Liver (tissue), 9 donors: Measurements from ENCODE around the gene EPC2. TPM values are rescaled to one million over a fixed set of nuclear protein-coding genes. Genes with fewer than 3 reads are reported as not detected.
"Not testable (repeated sequence)": the region's sequence is repeated elsewhere in the genome, so short reads cannot be mapped to it uniquely, and the experiment has no call there.

ENCODE experiments used
- DNase-seq: peaks from one replicate; pipeline ENCODE4 v3.0.0-alpha.2; 2017; ENCODE audit warnings: low spot score
- H3K27ac ChIP-seq, 2 donors: one replicate each; pipeline ENCODE4 v1.7.0; 2013; ENCODE audit warnings: inconsistent platforms in 2 of 2, low read length in 2 of 2, control low read depth in 1 of 2, low read depth in 1 of 2, mild to moderate bottlenecking in 1 of 2
- H3K27me3 ChIP-seq, 4 donors: one replicate each; pipeline versions ENCODE4 v1.6.1 to v1.7.0; 2013; ENCODE audit warnings: low read length in 3 of 4, inconsistent platforms in 1 of 4, mild to moderate bottlenecking in 1 of 4, moderate library complexity in 1 of 4; ENCODE audit not compliant: control insufficient read depth in 4 of 4, insufficient read depth in 4 of 4
- H3K36me3 ChIP-seq, 4 donors: one replicate each; pipeline versions ENCODE4 v1.6.1 to v1.7.0; 2013; ENCODE audit warnings: low read length in 3 of 4, mild to moderate bottlenecking in 3 of 4, low read depth in 1 of 4, moderate library complexity in 1 of 4; ENCODE audit not compliant: control insufficient read depth in 4 of 4, insufficient read depth in 3 of 4
- H3K4me1 ChIP-seq, 4 donors: one replicate each; pipeline versions ENCODE4 v1.6.1 to v1.7.0; 2013; ENCODE audit warnings: low read length in 3 of 4, mild to moderate bottlenecking in 3 of 4, moderate library complexity in 1 of 4; ENCODE audit not compliant: control insufficient read depth in 4 of 4, insufficient read depth in 4 of 4
- H3K4me3 ChIP-seq, 3 donors: one replicate each; pipeline versions ENCODE4 v1.6.1 to v1.7.0; 2013; ENCODE audit warnings: low read length in 3 of 3, control low read depth in 1 of 3, low read depth in 1 of 3, mild to moderate bottlenecking in 1 of 3
- H3K9ac ChIP-seq, 2 donors: one replicate each; pipeline ENCODE4 v1.7.0; 2013; ENCODE audit warnings: low read length in 2 of 2, mild to moderate bottlenecking in 2 of 2, moderate library complexity in 2 of 2, control low read depth in 1 of 2, low read depth in 1 of 2
- H3K9me3 ChIP-seq, 4 donors: one replicate each; pipeline versions ENCODE4 v1.6.1 to v1.7.0; 2013; ENCODE audit warnings: low read length in 3 of 4; ENCODE audit not compliant: control insufficient read depth in 4 of 4
- EGR1 ChIP-seq, 2 donors: IDR thresholded peaks; 2 replicates each; pipeline ENCODE4 v1.6.1; 2016 to 2018; ENCODE audit warnings: antibody characterized with exemption in 2 of 2, low read depth in 2 of 2
- FOXA2 ChIP-seq: IDR thresholded peaks from 2 replicates; pipeline ENCODE4 v1.6.1; 2016; ENCODE audit warnings: antibody characterized with exemption
- GABPA ChIP-seq, 2 donors: IDR thresholded peaks in 1 of 2; conservative IDR thresholded peaks in 1 of 2; 2 replicates each; pipeline ENCODE4 v1.6.1; 2016; ENCODE audit warnings: antibody characterized with exemption in 2 of 2, mild to moderate bottlenecking in 1 of 2, moderate library complexity in 1 of 2
- HNF4A ChIP-seq, 2 donors: conservative IDR thresholded peaks; 2 replicates each; pipeline ENCODE4 v1.6.1; 2016; ENCODE audit warnings: antibody characterized with exemption in 2 of 2, mild to moderate bottlenecking in 2 of 2
- JUND ChIP-seq, 2 donors: IDR thresholded peaks; 2 replicates each; pipeline ENCODE4 v1.6.1; 2016; ENCODE audit warnings: antibody characterized with exemption in 2 of 2
- NR2F2 ChIP-seq: IDR thresholded peaks from 2 replicates; pipeline ENCODE4 v1.6.1; 2016; ENCODE audit warnings: antibody characterized with exemption
- RAD21 ChIP-seq, 2 donors: IDR thresholded peaks; 2 replicates each; pipeline ENCODE4 v1.6.1; 2016; ENCODE audit warnings: antibody characterized with exemption in 2 of 2, mild to moderate bottlenecking in 2 of 2
- REST ChIP-seq: IDR thresholded peaks from 2 replicates; pipeline ENCODE4 v1.6.1; 2016; ENCODE audit warnings: antibody characterized with exemption, mild to moderate bottlenecking
- RXRA ChIP-seq, 2 donors: IDR thresholded peaks; 2 replicates each; pipeline ENCODE4 v1.6.1; 2017 to 2018; ENCODE audit warnings: antibody characterized with exemption in 2 of 2, mild to moderate bottlenecking in 1 of 2
- YY1 ChIP-seq: IDR thresholded peaks from 2 replicates; pipeline ENCODE4 v1.6.1; 2016; ENCODE audit warnings: antibody characterized with exemption, mild to moderate bottlenecking
- ZBTB33 ChIP-seq: IDR thresholded peaks from 2 replicates; pipeline ENCODE4 v1.6.1; 2016; ENCODE audit warnings: antibody characterized with exemption
- WGBS: extraction: QIAGEN DNeasy Blood & Tissue Kit; methylation state at CpG from one replicate; pipeline ENCODE4 v1.1.7; 2013; 5-methylcytosine and 5-hydroxymethylcytosine counted together
- polyA plus RNA-seq, 2 donors: library from polyadenylated mRNA; stranded (reverse) in 1 of 2; unstranded in 1 of 2; fragments of 200-250 nt in 1 of 2; fragments of >200 nt in 1 of 2; fragmentation: Nextera tagmentation in 1 of 2; extraction: Ambion mirVana in 1 of 2; gene quantifications; one replicate each; pipeline versions ENCODE4 v1.2.1 to v1.2.3, GENCODE V29; 2013 to 2015
- total RNA-seq, 2 donors: library from RNA; depleted of rRNA; stranded (reverse); fragments of >200 nt; gene quantifications; one replicate each; pipeline ENCODE4 v1.2.3, GENCODE V29; 2014
- TF ChIP-seq, protein P1 (sequence below): IDR thresholded peaks from 2 replicates; pipeline ENCODE4 v1.6.1; 2016; ENCODE audit warnings: antibody characterized with exemption
- donor health status: healthy.
- donor health status: healthy.
- donor health status: healthy.
- donor health status: healthy.
- donor health status: healthy.

Gene EPC2
- total and polyA plus RNA-seq, 4 donors: 2.8 to 17.7 (median 9.6) TPM

GRCh38 chr2:148656516-148656915 lies 12.0 kb downstream of the EPC2 start (continued):
- no peak for TF ChIP-seq REST
- TF ChIP-seq FOXA2: no peak
- TF ChIP-seq, protein P1, sequence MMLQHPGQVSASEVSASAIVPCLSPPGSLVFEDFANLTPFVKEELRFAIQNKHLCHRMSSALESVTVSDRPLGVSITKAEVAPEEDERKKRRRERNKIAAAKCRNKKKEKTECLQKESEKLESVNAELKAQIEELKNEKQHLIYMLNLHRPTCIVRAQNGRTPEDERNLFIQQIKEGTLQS: no peak

DNA sequence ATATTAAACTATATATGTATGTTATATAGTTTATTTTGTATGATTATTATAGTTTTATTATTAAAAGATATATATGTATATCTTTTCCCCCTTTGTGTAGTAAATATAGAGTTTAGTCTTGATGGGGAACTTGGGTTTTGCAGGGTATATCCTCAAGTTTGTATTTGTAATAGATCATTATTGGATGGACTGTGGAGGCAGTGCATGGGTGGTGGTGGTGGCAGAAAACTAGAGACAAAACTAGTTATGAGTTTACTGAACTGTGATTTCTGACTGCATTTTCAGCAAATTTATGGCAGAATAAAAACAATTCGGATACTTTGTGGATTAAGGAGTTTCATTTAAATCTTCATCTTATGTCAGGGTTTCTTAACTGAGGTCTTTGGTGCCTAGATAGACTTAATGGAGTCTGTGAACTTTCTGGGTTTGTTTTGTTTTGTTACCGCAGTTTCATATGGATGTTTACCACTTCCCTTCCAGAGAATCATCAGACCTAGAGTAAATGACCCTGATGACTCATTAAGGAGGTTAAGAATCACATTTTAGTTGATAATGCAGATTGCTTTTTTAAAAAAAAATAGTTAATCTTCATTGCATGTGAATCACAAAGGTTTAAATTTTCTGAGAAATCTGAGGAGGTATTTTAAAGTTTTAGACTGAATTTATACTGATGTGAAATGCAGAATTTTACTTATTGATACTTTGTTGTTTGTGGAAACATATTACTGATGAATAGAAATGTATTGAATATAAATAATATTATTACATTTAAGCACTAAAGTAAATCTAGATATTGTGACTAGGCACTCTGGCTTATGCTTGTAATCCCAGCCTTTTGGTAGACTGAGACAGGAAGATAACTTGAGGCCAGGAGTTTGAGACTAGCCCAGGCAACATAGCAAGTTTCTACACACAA lies 14.5 kb downstream of the EPC2 start:
- Histone ChIP-seq H3K4me1 (peaks cover 0 to 5% (median 3%) of the 10 kb centered on the region in 4 donors), H3K36me3 (no peaks in the 10 kb centered on the region)

GRCh38 chr2:148660999-148661398 lies 16.4 kb downstream of the EPC2 start:
- H3K4me1 ChIP-seq: peaks cover 0 to 5% (median 3%) of the 10 kb centered on the region in 4 donors
- no peaks in the 10 kb centered on the region for H3K9me3 ChIP-seq
- no peak overlapping the region for H3K9ac ChIP-seq
- no peak for DNase-seq
- H3K36me3 ChIP-seq: no peaks in the 10 kb centered on the region
- H3K27me3 ChIP-seq: no peaks in the 10 kb centered on the region
- H3K4me3 ChIP-seq: no peak overlapping the region
- TF ChIP-seq EGR1 (IDR thresholded peaks at IDR 0.05; ENCODE audit: low read depth in 2 of 2): no peak
- H3K27ac ChIP-seq: no peak overlapping the region

More for the DNA sequence above, 14.5 kb downstream of the EPC2 start:
- H3K9me3 ChIP-seq: no peaks in the 10 kb centered on the region
- DNase-seq: no peak
- peak overlapping the region in 1 of 2 donors; percentile 46 for H3K27ac ChIP-seq
- 75% methylated on average over 2 of the region's 2 CpGs for WGBS
- no peak overlapping the region for H3K9ac ChIP-seq
- no peak overlapping the region for H3K4me3 ChIP-seq
- H3K27me3 ChIP-seq: no peaks in the 10 kb centered on the region
- TF ChIP-seq NR2F2 (no peak), JUND (IDR thresholded peaks at IDR 0.05) (no peak), GABPA (IDR thresholded peaks at IDR 0.05 in 1 of 2, conservative IDR thresholded peaks at IDR 0.05 in 1 of 2) (no peak), EGR1 (IDR thresholded peaks at IDR 0.05; ENCODE audit: low read depth in 2 of 2) (no peak), RXRA (IDR thresholded peaks at IDR 0.05) (no peak), RAD21 (IDR thresholded peaks at IDR 0.05) (no peak), HNF4A (conservative IDR thresholded peaks at IDR 0.05) (no peak), ZBTB33 (no peak), YY1 (no peak)

DNA sequence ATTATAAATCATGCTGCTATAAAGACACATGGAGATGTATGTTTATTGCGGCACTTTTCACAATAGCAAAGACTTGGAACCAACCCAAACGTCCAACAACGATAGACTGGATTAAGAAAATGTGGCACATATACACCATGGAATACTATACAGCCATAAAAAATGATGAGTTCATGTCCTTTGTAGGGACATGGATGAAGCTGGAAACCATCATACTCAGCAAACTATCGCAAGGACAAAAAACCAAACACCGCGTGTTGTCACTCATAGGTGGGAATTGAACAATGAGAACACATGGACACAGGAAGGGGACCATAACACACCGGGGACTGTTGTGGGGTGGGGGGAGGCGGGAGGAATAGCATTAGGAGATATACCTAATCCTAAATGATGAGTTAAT lies 17.8 kb downstream of the EPC2 start:
- not testable (repeated sequence) for H3K4me3 ChIP-seq, H3K9me3 ChIP-seq, H3K27ac ChIP-seq, H3K9ac ChIP-seq, DNase-seq, H3K27me3 ChIP-seq, H3K4me1 ChIP-seq, H3K36me3 ChIP-seq
- 95% methylated on average over 8 of the region's 8 CpGs for WGBS
